ENCODE results near the gene CDCA4. TPM values are rescaled to one million over a fixed set of nuclear protein-coding genes. Genes with fewer than 3 reads are reported as not detected.
A peak's percentile ranks its signal among the peaks of the same experiment; 100 is the strongest.

CDCA4 gene
- total RNA-seq, 1 donor from 2014 or later: 32.3 TPM

GRCh38 chr14:104989236-104989950, 31.5 kb downstream of the CDCA4 start:
- H3K27ac Mint-ChIP-seq: no peak overlapping the region
- H3K4me3 Mint-ChIP-seq: no peak overlapping the region
- H3K4me1 Mint-ChIP-seq: peaks cover 7% of the 10 kb centered on the region
- TF ChIP-seq CTCF (IDR thresholded peaks at IDR 0.05; ENCODE audit: unreplicated experiment): no peak
- peaks cover 14% of the 10 kb centered on the region for H3K36me3 Mint-ChIP-seq
- no peaks in the 10 kb centered on the region for H3K9me3 Mint-ChIP-seq
- no peak for DNase-seq (ENCODE audit: low spot score in 2 of 2, unreplicated experiment in 2 of 2)
- H3K27me3 Mint-ChIP-seq (ENCODE audit: low read depth): no peaks in the 10 kb centered on the region

- no peak for DNase-seq (ENCODE audit: low spot score in 2 of 2, unreplicated experiment in 2 of 2)
- no peaks in the 10 kb centered on the region for H3K27me3 Mint-ChIP-seq (ENCODE audit: low read depth)
- H3K4me3 Mint-ChIP-seq: peak overlapping the region; percentile 72
- no peaks in the 10 kb centered on the region for H3K9me3 Mint-ChIP-seq
- no peaks in the 10 kb centered on the region for H3K36me3 Mint-ChIP-seq
- no peak overlapping the region for H3K27ac Mint-ChIP-seq
- peaks cover 7% of the 10 kb centered on the region for H3K4me1 Mint-ChIP-seq
- no peak for TF ChIP-seq CTCF (IDR thresholded peaks at IDR 0.05; ENCODE audit: unreplicated experiment)
Observed at GRCh38 chr14:104986487-104987164, 34.3 kb downstream of the CDCA4 start.

GRCh38 chr14:104985675-104986486, 35.0 kb downstream of the CDCA4 start, which contains the start of gene CLBA1:
CLBA1 (plus strand) TSS chr14:104985788; CDS start chr14:104986432, 644 bp downstream.
- TF ChIP-seq CTCF (IDR thresholded peaks at IDR 0.05; ENCODE audit: unreplicated experiment): no peak
- peak within 1 kb of the TSS; percentile 21 for H3K27ac Mint-ChIP-seq
- H3K4me3 Mint-ChIP-seq: peak within 1 kb of the TSS; percentile 72
- DNase-seq (ENCODE audit: low spot score in 2 of 2, unreplicated experiment in 2 of 2): peak; percentile 79 to 86
- peaks cover 7% of the 10 kb centered on the region for H3K4me1 Mint-ChIP-seq
- H3K36me3 Mint-ChIP-seq: no peaks in the 10 kb centered on the region
- H3K27me3 Mint-ChIP-seq (ENCODE audit: low read depth): peaks cover 2% of the 10 kb centered on the region
- no peaks in the 10 kb centered on the region for H3K9me3 Mint-ChIP-seq

- H3K27ac Mint-ChIP-seq: peak overlapping the region; percentile 21
- no peak for TF ChIP-seq CTCF (IDR thresholded peaks at IDR 0.05; ENCODE audit: unreplicated experiment)
- H3K9me3 Mint-ChIP-seq: no peaks in the 10 kb centered on the region
- H3K27me3 Mint-ChIP-seq (ENCODE audit: low read depth): peaks cover 3% of the 10 kb centered on the region
- DNase-seq (ENCODE audit: low spot score in 2 of 2, unreplicated experiment in 2 of 2): no peak
- H3K4me1 Mint-ChIP-seq: peaks cover 7% of the 10 kb centered on the region
- no peaks in the 10 kb centered on the region for H3K36me3 Mint-ChIP-seq
- H3K4me3 Mint-ChIP-seq: peak overlapping the region; percentile 56
Observed at GRCh38 chr14:104984056-104984894, 36.6 kb downstream of the CDCA4 start.

GRCh38 chr14:104983231-104983721, 37.6 kb downstream of the CDCA4 start:
- Mint-ChIP-seq H3K4me3 (no peak overlapping the region), H3K36me3 (no peaks in the 10 kb centered on the region), H3K27ac (no peak overlapping the region), H3K4me1 (peaks cover 9% of the 10 kb centered on the region), H3K27me3 (ENCODE audit: low read depth) (peaks cover 8% of the 10 kb centered on the region), H3K9me3 (no peaks in the 10 kb centered on the region)
- TF ChIP-seq CTCF (IDR thresholded peaks at IDR 0.05; ENCODE audit: unreplicated experiment): no peak
- no peak for DNase-seq (ENCODE audit: low spot score in 2 of 2, unreplicated experiment in 2 of 2)
